Measurements from ENCODE around the gene NEUROD2. TPM values are rescaled to one million over a fixed set of nuclear protein-coding genes. Genes with fewer than 3 reads are reported as not detected.

The NEUROD2 gene
- total and polyA plus RNA-seq, 2 experiments from 2014 or later: not detected

- TF ChIP-seq ZNF462 (CRISPR knock-in tag; IDR thresholded peaks at IDR 0.05) (no peak), ETS1 (IDR thresholded peaks at IDR 0.05) (no peak), JUNB (IDR thresholded peaks at IDR 0.05; ENCODE audit: unreplicated experiment) (no peak), CTCF (conservative IDR thresholded peaks at IDR 0.05; ENCODE audit: low read depth in 2 of 2) (no peak)
These were observed 9.4 kb upstream of the NEUROD2 start (continued) for GRCh38 chr17:39617100-39617445.

- H3K36me3 ChIP-seq (ENCODE audit: insufficient read depth): no peaks in the 10 kb centered on the region
- peaks cover 71% of the 10 kb centered on the region for H3K27me3 Mint-ChIP-seq (ENCODE audit: insufficient read depth, low read depth, poor library complexity)
- no peaks in the 10 kb centered on the region; the same call in 2 of the 3 replicates for H3K36me3 Mint-ChIP-seq (ENCODE audit: low read depth)
- H3F3A ChIP-seq (replicated peaks; ENCODE audit: low read depth): 0 out of 2 replicates have a peak, but pooled peaks cover 6% of the 10 kb centered on the region
- H3K9me3 Mint-ChIP-seq: no peaks in the 10 kb centered on the region; the same call in 2 of the 3 replicates
- ATAC-seq: no peak
- H3K4me3 ChIP-seq: no peak overlapping the region
- H3K27ac Mint-ChIP-seq: no peak overlapping the region
- no peaks in the 10 kb centered on the region; the same call in 1 of the 2 replicates for H4K20me1 ChIP-seq (replicated peaks; ENCODE audit: insufficient read depth)
- H3K9me2 ChIP-seq (ENCODE audit: insufficient read depth): no peaks in the 10 kb centered on the region
- H3K4me1 Mint-ChIP-seq: peaks cover 8% of the 10 kb centered on the region
- DNase-seq (ENCODE audit: low spot score): no peak
- H3K4me2 ChIP-seq: no peak overlapping the region
- peaks cover 90% of the 10 kb centered on the region for H3K27me3 ChIP-seq (ENCODE audit: insufficient read depth)
- peaks cover 9% of the 10 kb centered on the region; the same call in 1 of the 2 replicates for H3K4me1 ChIP-seq (ENCODE audit: insufficient read depth)
- no peak overlapping the region for H3K27ac ChIP-seq (ENCODE audit: low read depth)
- no peaks in the 10 kb centered on the region for H3K79me2 ChIP-seq (replicated peaks; ENCODE audit: insufficient read depth)
- no peak overlapping the region for H3K4me3 Mint-ChIP-seq
- no peak overlapping the region for H2AFZ ChIP-seq
- TF ChIP-seq ETS1 (IDR thresholded peaks at IDR 0.05) (no peak), JUNB (IDR thresholded peaks at IDR 0.05; ENCODE audit: unreplicated experiment) (no peak), EZH2 (IDR thresholded peaks at IDR 0.05; ENCODE audit: low read depth, unreplicated experiment) (no peak), STAT1 (IDR thresholded peaks at IDR 0.05; ENCODE audit: unreplicated experiment) (no peak), ZNF331 (CRISPR knock-in tag; IDR thresholded peaks at IDR 0.05; ENCODE audit: low read depth) (no peak), POLR2AphosphoS5 (IDR thresholded peaks at IDR 0.05; ENCODE audit: low read depth) (no peak), CREB1 (CRISPR knock-in tag; IDR thresholded peaks at IDR 0.05; ENCODE audit: low read depth) (no peak), EZH2phosphoT487 (IDR thresholded peaks at IDR 0.05; ENCODE audit: unreplicated experiment) (no peak), REST (IDR thresholded peaks at IDR 0.05; ENCODE audit: unreplicated experiment) (no peak), NANOG (IDR thresholded peaks at IDR 0.05; ENCODE audit: borderline replicate concordance) (no peak)
These were observed 7.7 kb upstream of the NEUROD2 start for GRCh38 chr17:39615434-39615833.
